Epithelial cell of proximal tubule (primary cell): Measurements from ENCODE around the gene FAM120C. TPM values are rescaled to one million over a fixed set of nuclear protein-coding genes. Genes with fewer than 3 reads are reported as not detected.
A peak's percentile ranks its signal among the peaks of the same experiment; 100 is the strongest.

Experiments
- DNase-seq: peaks from one replicate; pipeline ENCODE4 v3.0.0-alpha.2; 2011; ENCODE audit warnings: low read depth
- H3K4me3 ChIP-seq: 2 replicates; pipeline ENCODE4 v1.5.1; 2011; ENCODE audit warnings: low read depth, mild to moderate bottlenecking, low read length
- CTCF ChIP-seq: conservative IDR thresholded peaks from 2 replicates; pipeline ENCODE4 v1.5.1; 2012; ENCODE audit warnings: low read depth, mild to moderate bottlenecking, low read length
- total RNA-seq: library from RNA; depleted of rRNA; stranded (reverse); fragments of >200 nt; gene quantifications from 2 replicates; pipeline ENCODE4 v1.2.3, GENCODE V29; 2015

Gene FAM120C
- total RNA-seq, 1 donor from 2014 or later = 6.2 TPM

GRCh38 chrX:54064564-54064963 is 118.5 kb downstream of the FAM120C start:
- TF ChIP-seq CTCF = no peak
- DNase-seq = no peak
- no peak overlapping the region for H3K4me3 ChIP-seq

GRCh38 chrX:54063361-54063760 is 119.7 kb downstream of the FAM120C start:
- TF ChIP-seq CTCF = no peak
- DNase-seq = no peak
- no peak overlapping the region for H3K4me3 ChIP-seq

GRCh38 chrX:54049801-54050200 is 133.3 kb downstream of the FAM120C start:
- no peak for TF ChIP-seq CTCF
- no peak overlapping the region for H3K4me3 ChIP-seq
- DNase-seq = no peak

- no peak overlapping the region for H3K4me3 ChIP-seq
- no peak for TF ChIP-seq CTCF
- DNase-seq = no peak
Observed at GRCh38 chrX:54048412-54048811, 134.6 kb downstream of the FAM120C start.

GRCh38 chrX:54045563-54046228 is 137.4 kb downstream of the FAM120C start:
- H3K4me3 ChIP-seq = peak overlapping the region; percentile 79
- peak; percentile 49 for DNase-seq
- TF ChIP-seq CTCF = no peak

- no peak for DNase-seq
- TF ChIP-seq CTCF = no peak
- H3K4me3 ChIP-seq = peak overlapping the region; percentile 79
Observed at GRCh38 chrX:54044877-54045338, 138.1 kb downstream of the FAM120C start.
